K562 (cell line): ENCODE measurements around the gene YOD1. TPM values are rescaled to one million over a fixed set of nuclear protein-coding genes. Genes with fewer than 3 reads are reported as not detected.
A peak's percentile ranks its signal among the peaks of the same experiment; 100 is the strongest.

ENCODE experiments used
- ARID1B ChIP-seq: fragments of 450-650 bp; IDR thresholded peaks from 2 replicates; pipeline ENCODE4 v1.6.1; 2016; ENCODE audit warnings: antibody characterized with exemption, mild to moderate bottlenecking, inconsistent platforms
- BRCA1 ChIP-seq, 2 experiments: fragments of 450-650 bp in 1 of 2; sonication (generic) in 1 of 2; formaldehyde crosslinking in 1 of 2; IDR thresholded peaks; 2 replicates each; pipeline versions ENCODE4 v1.5.0 to v1.6.1; 2017 to 2020; ENCODE audit warnings: mild to moderate bottlenecking in 1 of 2, missing genetic modification reagents in 1 of 2
- ELF4 ChIP-seq: fragments of 450-650 bp; formaldehyde crosslinking; IDR thresholded peaks from 2 replicates; pipeline ENCODE4 v1.4.0; 2022; ENCODE audit warnings: missing genetic modification characterization
- EZH2 ChIP-seq: IDR thresholded peaks from 2 replicates; pipeline ENCODE4 v1.6.1; 2012; ENCODE audit warnings: low read depth, mild to moderate bottlenecking, inconsistent platforms, low read length, borderline replicate concordance
- KDM5B ChIP-seq: fragments of 200-600 bp; sonication (generic); IDR thresholded peaks from 2 replicates; pipeline ENCODE4 v1.6.1; 2012; ENCODE audit warnings: low read depth, mild to moderate bottlenecking, moderate library complexity, low read length, control low read depth, inconsistent platforms; ENCODE audit not compliant: insufficient replicate concordance
- KHSRP ChIP-seq: fragments of 450-650 bp; IDR thresholded peaks from 2 replicates; pipeline ENCODE4 v1.6.1; 2017
- L3MBTL2 ChIP-seq: fragments of 450-650 bp; IDR thresholded peaks from 2 replicates; pipeline ENCODE4 v1.6.1; 2016; ENCODE audit warnings: mild to moderate bottlenecking, moderate library complexity
- NFE2L1 ChIP-seq: fragments of 450-650 bp; IDR thresholded peaks from 2 replicates; pipeline ENCODE4 v1.6.1; 2016; ENCODE audit warnings: missing genetic modification characterization, low read depth, mild to moderate bottlenecking, missing compliant biosample characterization, moderate library complexity, borderline replicate concordance
- OTX1 ChIP-seq: fragments of 450-650 bp; formaldehyde crosslinking; IDR thresholded peaks from 2 replicates; pipeline ENCODE4 v1.4.0; 2022; ENCODE audit warnings: mild to moderate bottlenecking
- POLR2AphosphoS2 ChIP-seq: IDR thresholded peaks from 2 replicates; pipeline ENCODE4 v1.6.1; 2012; ENCODE audit warnings: low read length, improper control_type of control experiment
- TAF15 ChIP-seq: fragments of 200-400 bp; formaldehyde crosslinking; IDR thresholded peaks from 2 replicates; pipeline ENCODE4 v1.6.1; 2017; ENCODE audit warnings: mild to moderate bottlenecking, low read depth, low read length, moderate library complexity
- TGIF2 ChIP-seq: sonication (generic); formaldehyde crosslinking; IDR thresholded peaks from 2 replicates; pipeline ENCODE4 v1.8.1; 2022; ENCODE audit warnings: mild to moderate bottlenecking, missing genetic modification reagents, moderate library complexity
- U2AF1 ChIP-seq: fragments of 200-400 bp; formaldehyde crosslinking; optimal IDR thresholded peaks from 2 replicates; pipeline ENCODE3; 2017; ENCODE audit warnings: mild to moderate bottlenecking, low read depth, low read length, moderate library complexity
- YBX1 ChIP-seq: fragments of 450-650 bp; IDR thresholded peaks from 2 replicates; pipeline ENCODE4 v1.7.1; 2016; ENCODE audit warnings: mild to moderate bottlenecking
- ZEB2 ChIP-seq: fragments of 450-650 bp; IDR thresholded peaks from 2 replicates; pipeline ENCODE4 v1.6.1; 2016
- ZFP1 ChIP-seq: fragments of 450-650 bp; formaldehyde crosslinking; IDR thresholded peaks from 2 replicates; pipeline ENCODE4 v1.4.0; 2020; ENCODE audit warnings: mild to moderate bottlenecking, mixed read lengths
- ZNF146 ChIP-seq: IDR thresholded peaks from one replicate; pipeline ENCODE4 v1.6.1; 2018; ENCODE audit warnings: missing compliant biosample characterization; ENCODE audit not compliant: unreplicated experiment
- ZNF175 ChIP-seq: fragments of 200-800 bp; sonication (Bioruptor generic); IDR thresholded peaks from 2 replicates; pipeline ENCODE4 v1.6.1; 2016; ENCODE audit warnings: low read depth, mild to moderate bottlenecking, missing genetic modification characterization, missing compliant biosample characterization
- polyA plus RNA-seq, 8 experiments: library from polyadenylated mRNA; depleted of rRNA in 4 of 8; stranded (reverse) in 5 of 8; unstranded in 3 of 8; fragments of >200 nt; fragmentation: Nextera tagmentation in 2 of 8; fragmentation: Illumina TruSeq in 1 of 8; extraction: Ambion mirVana in 2 of 8; extraction: Trizol in 1 of 8; gene quantifications; 2 replicates each; pipeline versions ENCODE4 v1.2.1 to v1.2.3, GENCODE V29; 2011 to 2014; ENCODE audit warnings: inconsistent platforms in 1 of 8, missing spikeins in 1 of 8
- total RNA-seq, 7 experiments: library from RNA; depleted of rRNA in 6 of 7; stranded (reverse); fragments of >200 nt in 6 of 7; fragmentation: Illumina TruSeq in 2 of 7; extraction: Trizol in 2 of 7; gene quantifications; 2 replicates each; pipeline versions ENCODE4 v1.2.1 to v1.2.3, GENCODE V29; 2011 to 2021; ENCODE audit warnings: low replicate concordance in 1 of 7
- TF ChIP-seq, protein P1 (sequence below), 2 experiments: fragments of 250-450 bp in 1 of 2; fragments of 450-650 bp in 1 of 2; sonication (Bioruptor Pico) in 1 of 2; IDR thresholded peaks; 2 replicates each; pipeline versions ENCODE4 v1.6.1 to v1.8.0; 2016 to 2021; ENCODE audit warnings: mild to moderate bottlenecking in 2 of 2, moderate library complexity in 2 of 2, missing compliant biosample characterization in 1 of 2, missing genetic modification characterization in 1 of 2
- TF ChIP-seq, protein P2 (sequence below): fragments of 450-650 bp; formaldehyde crosslinking; IDR thresholded peaks from 2 replicates; pipeline ENCODE4 v1.4.0; 2022; ENCODE audit warnings: mild to moderate bottlenecking, moderate library complexity
- TF ChIP-seq, protein P3 (sequence below): sonication (generic); formaldehyde crosslinking; IDR thresholded peaks from 2 replicates; pipeline ENCODE4 v1.9.0; 2022; ENCODE audit warnings: mild to moderate bottlenecking, missing genetic modification reagents
- TF ChIP-seq, protein P4 (sequence below), 2 experiments: IDR thresholded peaks in 1 of 2; conservative IDR thresholded peaks in 1 of 2; 2 replicates each; pipeline ENCODE4 v1.6.1; 2016; ENCODE audit warnings: low read depth in 2 of 2, mild to moderate bottlenecking in 1 of 2, missing compliant biosample characterization in 1 of 2, missing genetic modification characterization in 1 of 2, moderate library complexity in 1 of 2
- TF ChIP-seq, protein P5 (sequence below), 3 experiments: fragments of 200-800 bp in 1 of 3; sonication (Bioruptor generic) in 1 of 3; sonication (generic) in 1 of 3; formaldehyde crosslinking in 1 of 3; IDR thresholded peaks; 2 replicates each; pipeline versions ENCODE4 v1.6.1 to v1.8.0; 2016 to 2022; ENCODE audit warnings: mild to moderate bottlenecking in 2 of 3, missing compliant biosample characterization in 2 of 3, missing genetic modification characterization in 2 of 3, missing genetic modification reagents in 1 of 3

YOD1 gene
- total and polyA plus RNA-seq, 9 of the 15 experiments (the other 6 are each of a cell fraction or from before 2014, with no cell fraction given): 18.2 to 78.1 (median 46.9) TPM

DNA sequence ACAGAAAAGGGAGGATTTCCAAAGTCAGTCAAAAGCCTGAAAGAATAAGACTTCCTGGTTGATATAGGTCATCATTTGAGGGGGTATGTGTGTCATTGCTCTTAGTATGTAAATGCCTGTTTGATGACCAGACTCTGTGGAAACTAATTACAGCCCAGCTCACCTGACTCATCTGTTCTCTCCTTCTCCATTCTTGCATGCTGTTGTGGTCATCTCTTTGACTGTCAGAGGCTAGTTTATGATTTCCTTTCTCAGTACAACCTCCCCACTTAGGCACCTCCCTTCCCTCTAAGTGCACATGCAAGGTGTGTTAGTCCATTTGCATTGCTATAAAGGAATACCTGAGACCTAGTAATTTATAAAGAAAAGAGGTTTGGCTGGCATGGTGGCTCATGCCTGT, 16.0 kb downstream of the YOD1 start (continued):
- peak; percentile 68; the same call in 1 of the 2 replicates for TF ChIP-seq ZEB2
- TF ChIP-seq, protein P1, sequence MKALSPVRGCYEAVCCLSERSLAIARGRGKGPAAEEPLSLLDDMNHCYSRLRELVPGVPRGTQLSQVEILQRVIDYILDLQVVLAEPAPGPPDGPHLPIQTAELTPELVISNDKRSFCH (CRISPR knock-in tag; IDR thresholded peaks at IDR 0.05): no peak
- TF ChIP-seq, protein P1 (tag; IDR thresholded peaks at IDR 0.05): no peak
- no peak for TF ChIP-seq KDM5B
- no peak for TF ChIP-seq L3MBTL2
- TF ChIP-seq ZNF146 (CRISPR knock-in tag): no peak
- TF ChIP-seq POLR2AphosphoS2: no peak
- no peak for TF ChIP-seq YBX1
- no peak for TF ChIP-seq TAF15
- TF ChIP-seq, protein P2, sequence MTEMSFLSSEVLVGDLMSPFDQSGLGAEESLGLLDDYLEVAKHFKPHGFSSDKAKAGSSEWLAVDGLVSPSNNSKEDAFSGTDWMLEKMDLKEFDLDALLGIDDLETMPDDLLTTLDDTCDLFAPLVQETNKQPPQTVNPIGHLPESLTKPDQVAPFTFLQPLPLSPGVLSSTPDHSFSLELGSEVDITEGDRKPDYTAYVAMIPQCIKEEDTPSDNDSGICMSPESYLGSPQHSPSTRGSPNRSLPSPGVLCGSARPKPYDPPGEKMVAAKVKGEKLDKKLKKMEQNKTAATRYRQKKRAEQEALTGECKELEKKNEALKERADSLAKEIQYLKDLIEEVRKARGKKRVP (CRISPR knock-in tag): no peak
- TF ChIP-seq OTX1 (CRISPR knock-in tag): no peak
- TF ChIP-seq, protein P3, sequence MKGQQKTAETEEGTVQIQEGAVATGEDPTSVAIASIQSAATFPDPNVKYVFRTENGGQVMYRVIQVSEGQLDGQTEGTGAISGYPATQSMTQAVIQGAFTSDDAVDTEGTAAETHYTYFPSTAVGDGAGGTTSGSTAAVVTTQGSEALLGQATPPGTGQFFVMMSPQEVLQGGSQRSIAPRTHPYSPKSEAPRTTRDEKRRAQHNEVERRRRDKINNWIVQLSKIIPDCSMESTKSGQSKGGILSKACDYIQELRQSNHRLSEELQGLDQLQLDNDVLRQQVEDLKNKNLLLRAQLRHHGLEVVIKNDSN: no peak
- no peak for TF ChIP-seq EZH2
- TF ChIP-seq ZFP1 (CRISPR knock-in tag): no peak
- TF ChIP-seq U2AF1: no peak
- TF ChIP-seq, protein P4, sequence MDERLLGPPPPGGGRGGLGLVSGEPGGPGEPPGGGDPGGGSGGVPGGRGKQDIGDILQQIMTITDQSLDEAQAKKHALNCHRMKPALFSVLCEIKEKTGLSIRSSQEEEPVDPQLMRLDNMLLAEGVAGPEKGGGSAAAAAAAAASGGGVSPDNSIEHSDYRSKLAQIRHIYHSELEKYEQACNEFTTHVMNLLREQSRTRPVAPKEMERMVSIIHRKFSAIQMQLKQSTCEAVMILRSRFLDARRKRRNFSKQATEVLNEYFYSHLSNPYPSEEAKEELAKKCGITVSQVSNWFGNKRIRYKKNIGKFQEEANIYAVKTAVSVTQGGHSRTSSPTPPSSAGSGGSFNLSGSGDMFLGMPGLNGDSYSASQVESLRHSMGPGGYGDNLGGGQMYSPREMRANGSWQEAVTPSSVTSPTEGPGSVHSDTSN (CRISPR knock-in tag; IDR thresholded peaks at IDR 0.05; ENCODE audit: low read depth): no peak
- TF ChIP-seq, protein P4 (tag; conservative IDR thresholded peaks at IDR 0.05; ENCODE audit: low read depth): 0 out of 2 replicates have a peak, but pooled peaks have one; percentile 26
- TF ChIP-seq NFE2L1: no peak
- peak; percentile 69; the same call in 1 of the 2 replicates for TF ChIP-seq ZNF175 (CRISPR knock-in tag)
- no peak for TF ChIP-seq TGIF2 (CRISPR knock-in tag)
- TF ChIP-seq, protein P5, sequence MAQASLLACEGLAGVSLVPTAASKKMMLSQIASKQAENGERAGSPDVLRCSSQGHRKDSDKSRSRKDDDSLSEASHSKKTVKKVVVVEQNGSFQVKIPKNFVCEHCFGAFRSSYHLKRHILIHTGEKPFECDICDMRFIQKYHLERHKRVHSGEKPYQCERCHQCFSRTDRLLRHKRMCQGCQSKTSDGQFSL (CRISPR knock-in tag; IDR thresholded peaks at IDR 0.05): no peak
- TF ChIP-seq, protein P5 (tag; IDR thresholded peaks at IDR 0.05): no peak
- no peak for TF ChIP-seq ELF4
- peak; percentile 21; the same call in 1 of the 2 replicates for TF ChIP-seq ARID1B
- TF ChIP-seq KHSRP: no peak
- TF ChIP-seq BRCA1 (IDR thresholded peaks at IDR 0.05): no peak
- TF ChIP-seq BRCA1 (CRISPR knock-in tag; IDR thresholded peaks at IDR 0.05): no peak
